OCI-LY7 (cell line): ENCODE data around the gene MTHFD1L. TPM values are rescaled to one million over a fixed set of nuclear protein-coding genes. Genes with fewer than 3 reads are reported as not detected.

Source experiments
- BruUV-seq: library from RNA; stranded (reverse); fragments of 400-500 nt; replicated peaks from 2 replicates; lab custom pipeline; 2021; lab: Mats Ljungman, UMichigan
- CTCF ChIA-PET: fragments of 300-600 bp; sonication (Branson Sonifier 250); formaldehyde crosslinking; loops from one replicate; lab custom pipeline; 2022; ENCODE audit warnings: antibody characterized with exemption; ENCODE audit not compliant: unreplicated experiment; lab: Charles Lee
- POLR2A ChIA-PET: fragments of 300-600 bp; sonication (Branson Sonifier 250); formaldehyde crosslinking; loops from one replicate; lab custom pipeline; 2022; ENCODE audit warnings: antibody characterized with exemption; lab: Charles Lee
- DNase-seq: peaks from one replicate; pipeline ENCODE4 v3.0.0-alpha.2; 2015; ENCODE audit warnings: low spot score
- H2AFZ ChIP-seq: fragments of 200-600 bp; sonication (generic), shearing (Covaris generic); 2 replicates; pipeline ENCODE4 v1.6.1; 2014; ENCODE audit warnings: mild to moderate bottlenecking, antibody characterized with exemption, low read length, moderate library complexity
- H3K27ac ChIP-seq: fragments of 200-600 bp; sonication (generic); 2 replicates; pipeline ENCODE4 v1.5.1; 2014; ENCODE audit warnings: mixed run types, low read depth, mild to moderate bottlenecking, moderate library complexity, low read length, inconsistent platforms; ENCODE audit not compliant: poor library complexity, severe bottlenecking
- H3K36me3 ChIP-seq: fragments of 200-600 bp; sonication (generic); 2 replicates; pipeline ENCODE4 v1.6.1; 2014; ENCODE audit warnings: mild to moderate bottlenecking, antibody characterized with exemption, low read length, moderate library complexity, mixed read lengths; ENCODE audit not compliant: insufficient read depth
- H3K4me1 ChIP-seq: fragments of 200-600 bp; sonication (generic); 2 replicates; pipeline ENCODE4 v1.5.1; 2014; ENCODE audit warnings: mild to moderate bottlenecking, low read length; ENCODE audit not compliant: insufficient read depth, poor library complexity, severe bottlenecking
- H3K4me2 ChIP-seq: fragments of 200-600 bp; sonication (generic); 2 replicates; pipeline ENCODE4 v1.6.1; 2014; ENCODE audit warnings: mild to moderate bottlenecking, low read length
- H3K4me3 ChIP-seq: fragments of 200-600 bp; sonication (generic); 2 replicates; pipeline ENCODE4 v1.5.1; 2014; ENCODE audit warnings: mild to moderate bottlenecking, low read depth, low read length; ENCODE audit not compliant: poor library complexity, severe bottlenecking
- H3K79me2 ChIP-seq: fragments of 200-600 bp; sonication (generic); 2 replicates; pipeline ENCODE4 v1.6.1; 2016; ENCODE audit warnings: low read depth, mild to moderate bottlenecking, low read length, moderate library complexity, mixed read lengths; ENCODE audit not compliant: insufficient read depth
- H3K9me2 ChIP-seq: fragments of 200-600 bp; sonication (generic); 2 replicates; pipeline ENCODE4 v1.6.1; 2016; ENCODE audit warnings: mild to moderate bottlenecking, low read length, mixed read lengths; ENCODE audit not compliant: insufficient read depth
- H3K9me3 ChIP-seq: fragments of 200-600 bp; sonication (generic); 2 replicates; pipeline ENCODE4 v1.6.1; 2014; ENCODE audit warnings: mild to moderate bottlenecking, mixed run types, low read length, mixed read lengths
- H4K20me1 ChIP-seq: fragments of 200-600 bp; sonication (generic); 2 replicates; pipeline ENCODE4 v1.6.1; 2014; ENCODE audit warnings: mild to moderate bottlenecking, antibody characterized with exemption, low read length, moderate library complexity, mixed read lengths; ENCODE audit not compliant: insufficient read depth
- EZH2phosphoT487 ChIP-seq: fragments of 200-600 bp; sonication (generic); IDR thresholded peaks from 2 replicates; pipeline ENCODE4 v1.6.1; 2018; ENCODE audit warnings: low read depth, borderline replicate concordance, mild to moderate bottlenecking, mixed run types, antibody characterized with exemption, low read length, moderate library complexity, mixed read lengths
- intact Hi-C: fragments of 100-400 bp; cut with micrococcal nuclease; formaldehyde crosslinking; loops from one replicate; pipeline ENCODE4 v1.10.0; 2022; ENCODE audit not compliant: unreplicated experiment
- total RNA-seq, 2 experiments: library from RNA; depleted of rRNA in 1 of 2; stranded (reverse); fragments of >200 nt in 1 of 2; shearing (Covaris generic) in 1 of 2; gene quantifications; 2 replicates each; pipeline ENCODE4 v1.2.3, GENCODE V29; 2014 to 2022
- TF ChIP-seq, protein P1 (sequence below): fragments of 200-600 bp; sonication (generic); conservative IDR thresholded peaks from 2 replicates; pipeline ENCODE4 v1.5.1; 2014; ENCODE audit warnings: mild to moderate bottlenecking, antibody characterized with exemption, low read length, moderate library complexity, mixed read lengths

Gene MTHFD1L
- total RNA-seq, 2 experiments from 2014 or later: 68.4 to 144 TPM

DNA sequence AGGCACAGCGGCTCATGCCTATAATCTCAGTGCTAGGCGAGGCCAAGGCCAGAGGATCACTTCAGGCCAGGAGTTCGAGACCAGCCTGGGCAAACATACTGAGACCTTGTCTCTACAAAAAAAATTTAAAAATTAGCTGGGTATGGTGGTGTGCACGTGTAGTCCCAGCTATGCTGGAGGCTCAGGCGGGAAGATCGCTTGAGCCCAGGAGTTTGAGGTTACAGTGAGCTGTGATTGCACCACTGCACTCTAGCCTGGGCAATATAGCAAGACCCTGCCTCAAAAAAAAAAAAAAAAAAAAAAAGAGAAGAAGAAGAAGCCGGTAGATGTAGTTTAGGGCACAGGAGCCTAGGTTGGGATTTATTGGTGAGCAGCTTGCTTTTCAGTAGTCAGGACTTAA is 20.7 kb downstream of the MTHFD1L start:
- H4K20me1 ChIP-seq: peaks cover 3% of the 10 kb centered on the region; the same call in 1 of the 2 replicates
- intact Hi-C loops: no loop called here
- no peak overlapping the region for H3K4me2 ChIP-seq
- H3K4me3 ChIP-seq: no peak overlapping the region
- TF ChIP-seq EZH2phosphoT487: no peak
- TF ChIP-seq, protein P1, sequence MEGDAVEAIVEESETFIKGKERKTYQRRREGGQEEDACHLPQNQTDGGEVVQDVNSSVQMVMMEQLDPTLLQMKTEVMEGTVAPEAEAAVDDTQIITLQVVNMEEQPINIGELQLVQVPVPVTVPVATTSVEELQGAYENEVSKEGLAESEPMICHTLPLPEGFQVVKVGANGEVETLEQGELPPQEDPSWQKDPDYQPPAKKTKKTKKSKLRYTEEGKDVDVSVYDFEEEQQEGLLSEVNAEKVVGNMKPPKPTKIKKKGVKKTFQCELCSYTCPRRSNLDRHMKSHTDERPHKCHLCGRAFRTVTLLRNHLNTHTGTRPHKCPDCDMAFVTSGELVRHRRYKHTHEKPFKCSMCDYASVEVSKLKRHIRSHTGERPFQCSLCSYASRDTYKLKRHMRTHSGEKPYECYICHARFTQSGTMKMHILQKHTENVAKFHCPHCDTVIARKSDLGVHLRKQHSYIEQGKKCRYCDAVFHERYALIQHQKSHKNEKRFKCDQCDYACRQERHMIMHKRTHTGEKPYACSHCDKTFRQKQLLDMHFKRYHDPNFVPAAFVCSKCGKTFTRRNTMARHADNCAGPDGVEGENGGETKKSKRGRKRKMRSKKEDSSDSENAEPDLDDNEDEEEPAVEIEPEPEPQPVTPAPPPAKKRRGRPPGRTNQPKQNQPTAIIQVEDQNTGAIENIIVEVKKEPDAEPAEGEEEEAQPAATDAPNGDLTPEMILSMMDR: no peak
- H2AFZ ChIP-seq: no peak overlapping the region
- no peaks in the 10 kb centered on the region for H3K9me2 ChIP-seq
- peaks cover 97% of the 10 kb centered on the region for H3K36me3 ChIP-seq
- no peak overlapping the region for H3K27ac ChIP-seq
- H3K9me3 ChIP-seq: no peaks in the 10 kb centered on the region
- no peak for DNase-seq
- ChIA-PET POLR2A (no interaction called here), CTCF (interaction anchor here (0.6 kb wide), 1 partner anchor 358 kb away, joined by 4 read pairs; no protein-coding TSS in a partner anchor)
- no TSS peak for BruUV-seq
- H3K79me2 ChIP-seq: peaks cover 16% of the 10 kb centered on the region
- H3K4me1 ChIP-seq: peaks cover 17% of the 10 kb centered on the region

GRCh38 chr6:150887978-150888563 is 22.6 kb downstream of the MTHFD1L start:
- ChIA-PET POLR2A (interaction anchor here (0.5 to 1.5 kb wide), 3 partner anchors 14 to 1206 kb away, joined by 3 read pairs; no protein-coding TSS in a partner anchor), CTCF (no interaction called here)
- no peaks in the 10 kb centered on the region for H3K79me2 ChIP-seq
- no peaks in the 10 kb centered on the region for H3K9me2 ChIP-seq
- intact Hi-C loops: no loop called here
- peaks cover 17% of the 10 kb centered on the region for H3K4me1 ChIP-seq
- H2AFZ ChIP-seq: no peak overlapping the region
- H3K9me3 ChIP-seq: no peaks in the 10 kb centered on the region
- peak overlapping the region; percentile 59 for H3K4me2 ChIP-seq
- peaks cover 95% of the 10 kb centered on the region for H3K36me3 ChIP-seq
- H3K27ac ChIP-seq: peak overlapping the region; percentile 55
- DNase-seq: peak; percentile 21
- no peak for TF ChIP-seq EZH2phosphoT487
- TF ChIP-seq, protein P1: no peak
- BruUV-seq: TSS peak; percentile 36
- H3K4me3 ChIP-seq: peak overlapping the region; percentile 20
- H4K20me1 ChIP-seq: peaks cover 3% of the 10 kb centered on the region; the same call in 1 of the 2 replicates

- H3K4me1 ChIP-seq: peaks cover 21% of the 10 kb centered on the region
- no TSS peak for BruUV-seq
- no peak overlapping the region for H3K4me3 ChIP-seq
- ChIA-PET POLR2A (interaction anchor here (0.5 kb wide), 1 partner anchor 123 kb away, joined by 3 read pairs; no protein-coding TSS in a partner anchor), CTCF (no interaction called here)
- H2AFZ ChIP-seq: no peak overlapping the region
- no peak overlapping the region for H3K27ac ChIP-seq
- H3K36me3 ChIP-seq: peaks cover 97% of the 10 kb centered on the region
- H3K9me2 ChIP-seq: no peaks in the 10 kb centered on the region
- no peaks in the 10 kb centered on the region for H3K9me3 ChIP-seq
- H3K4me2 ChIP-seq: no peak overlapping the region
- no peak for TF ChIP-seq EZH2phosphoT487
- TF ChIP-seq, protein P1: no peak
- intact Hi-C loops: loop anchor here (5.0 kb wide), 1 partner anchor 432 kb away; no protein-coding TSS in a partner anchor
- no peak for DNase-seq
- peaks cover 3% of the 10 kb centered on the region; the same call in 1 of the 2 replicates for H4K20me1 ChIP-seq
- H3K79me2 ChIP-seq: no peaks in the 10 kb centered on the region
These were observed 24.8 kb downstream of the MTHFD1L start for GRCh38 chr6:150890346-150890745.
